GM21381 (cell line): ENCODE measurements around the gene UGT2A1.

Source experiments
- ATAC-seq: cut with Tn5 transposase; IDR thresholded peaks from one replicate; pipeline ENCODE4 v1.9.1; 2021; ENCODE audit warnings: mild to moderate bottlenecking, moderate library complexity; ENCODE audit not compliant: unreplicated experiment

The UGT2A1 gene

DNA sequence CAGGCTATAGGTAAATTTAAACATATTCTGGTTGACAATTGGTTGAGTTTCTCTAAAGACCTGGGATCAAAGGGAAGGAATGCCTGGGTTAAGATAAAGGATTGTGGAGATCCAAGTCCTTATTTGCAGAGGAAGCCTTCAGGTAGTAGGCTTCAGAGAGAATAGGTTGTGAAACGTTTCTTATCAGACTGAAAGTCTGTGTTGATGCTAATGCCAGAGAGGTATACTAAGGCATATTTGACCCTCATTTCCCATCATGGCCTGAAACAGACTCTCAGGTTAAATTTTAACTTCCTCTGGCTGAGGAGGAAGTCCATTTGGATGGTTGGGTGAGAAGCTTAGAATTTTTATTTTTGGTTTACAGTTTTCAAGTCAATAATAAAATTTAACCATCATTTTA is 61.7 kb downstream of the UGT2A1 start:
- ATAC-seq = no peak

DNA sequence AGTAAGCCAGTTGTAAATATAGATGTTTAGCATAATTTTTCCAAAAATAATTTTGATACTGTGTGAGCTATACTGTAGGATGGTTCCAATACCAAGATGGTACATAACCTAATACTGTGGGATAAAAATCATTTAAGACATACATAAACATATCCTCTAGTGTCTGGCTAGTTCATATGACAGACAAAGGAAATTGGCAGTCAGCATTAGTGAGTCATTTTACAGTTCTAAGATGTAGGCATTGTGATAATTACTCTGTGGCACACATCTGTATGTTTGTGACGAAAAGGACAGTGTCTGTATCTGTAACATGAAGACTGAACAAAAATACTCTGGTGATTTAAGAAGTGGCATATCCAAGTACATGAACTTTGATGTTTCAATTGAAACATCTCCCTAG is 63.2 kb downstream of the UGT2A1 start:
- ATAC-seq = no peak

DNA sequence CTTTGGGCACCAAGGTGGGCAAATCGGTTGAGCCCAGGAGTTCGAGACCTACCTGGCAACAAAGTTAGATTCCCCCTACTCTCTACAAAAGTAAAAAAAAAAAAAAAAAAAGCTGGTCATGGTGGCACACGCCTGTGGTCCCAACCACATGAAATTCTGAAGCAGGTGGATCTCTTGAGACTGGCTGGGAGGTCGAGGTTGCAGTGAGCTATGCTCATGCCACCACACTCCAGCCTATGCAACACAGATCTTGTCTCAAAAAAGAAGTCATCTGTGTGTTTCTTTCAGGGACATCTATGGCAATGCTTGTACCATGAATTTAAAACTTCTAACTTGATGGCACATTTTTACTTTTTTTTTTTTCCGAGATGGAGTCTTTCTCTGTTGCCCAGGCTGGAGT is 68.9 kb downstream of the UGT2A1 start:
- no peak for ATAC-seq

DNA sequence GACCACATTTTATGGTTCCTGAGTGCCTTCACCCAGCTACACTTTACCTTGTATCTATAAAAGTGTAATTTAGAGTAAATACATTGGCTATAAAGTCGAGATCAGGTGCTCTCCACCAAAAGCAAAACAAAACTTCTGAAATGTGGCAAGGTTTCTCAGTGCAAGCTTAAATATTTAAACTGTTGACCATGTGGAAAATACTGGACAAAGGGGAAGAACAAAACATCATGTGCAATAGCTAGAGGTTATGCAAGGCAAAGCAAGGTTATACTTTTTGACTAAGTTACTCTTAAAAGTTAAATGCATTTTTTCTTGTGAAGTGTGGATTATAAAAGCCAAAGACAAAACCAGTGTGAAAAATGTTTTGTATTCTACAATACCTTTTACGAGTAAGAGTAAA is 69.5 kb downstream of the UGT2A1 start:
- no peak for ATAC-seq

DNA sequence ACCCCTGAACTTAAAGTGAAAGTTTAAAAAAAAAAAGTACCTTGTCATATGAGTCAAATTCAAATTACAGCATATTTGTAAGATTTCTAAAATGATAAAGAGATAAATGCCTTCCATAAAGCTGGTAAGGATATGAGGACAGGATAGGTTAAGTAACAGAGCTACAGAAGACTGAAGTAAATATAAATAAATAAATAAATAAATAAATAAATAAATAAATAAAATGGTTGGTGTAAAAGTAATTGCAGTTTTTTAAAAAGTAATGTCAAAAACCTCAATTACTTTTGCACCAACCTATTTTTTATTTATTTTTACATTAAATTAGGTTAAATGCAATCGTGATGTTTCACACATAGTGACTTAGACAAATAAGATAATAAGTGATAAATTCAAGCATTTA is 75.8 kb downstream of the UGT2A1 start:
- no peak for ATAC-seq

DNA sequence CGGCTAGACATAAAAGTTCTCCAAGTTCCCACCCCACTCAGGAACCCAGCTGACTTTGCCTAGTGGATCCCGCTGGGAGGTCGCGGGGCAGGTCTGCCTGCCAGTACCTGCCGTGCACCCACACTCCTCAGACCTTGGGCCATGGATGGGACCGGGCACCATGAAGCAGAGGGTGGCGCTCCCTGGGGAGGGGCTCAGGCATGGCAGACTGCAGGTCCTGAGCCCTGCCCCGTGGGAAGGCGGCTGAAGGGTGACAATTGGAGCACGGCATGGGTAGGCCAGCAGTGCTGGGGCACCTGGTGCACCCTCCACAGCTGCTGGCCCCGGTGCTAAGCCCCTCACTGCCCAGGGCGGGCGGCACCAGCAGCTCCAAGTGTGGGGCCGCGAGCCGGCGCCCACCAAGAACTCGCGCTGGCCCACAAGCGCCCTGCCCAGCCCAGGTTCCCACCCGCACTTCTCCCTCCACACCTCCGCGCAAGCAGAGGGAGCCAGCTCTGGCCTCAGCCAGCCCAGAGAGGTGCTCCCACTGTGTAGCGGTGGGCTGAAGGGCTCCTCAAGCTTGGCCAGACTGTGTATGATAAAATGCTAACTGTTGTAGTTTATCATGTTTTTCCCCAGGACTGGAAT is 76.7 kb downstream of the UGT2A1 start:
- no peak for ATAC-seq

DNA sequence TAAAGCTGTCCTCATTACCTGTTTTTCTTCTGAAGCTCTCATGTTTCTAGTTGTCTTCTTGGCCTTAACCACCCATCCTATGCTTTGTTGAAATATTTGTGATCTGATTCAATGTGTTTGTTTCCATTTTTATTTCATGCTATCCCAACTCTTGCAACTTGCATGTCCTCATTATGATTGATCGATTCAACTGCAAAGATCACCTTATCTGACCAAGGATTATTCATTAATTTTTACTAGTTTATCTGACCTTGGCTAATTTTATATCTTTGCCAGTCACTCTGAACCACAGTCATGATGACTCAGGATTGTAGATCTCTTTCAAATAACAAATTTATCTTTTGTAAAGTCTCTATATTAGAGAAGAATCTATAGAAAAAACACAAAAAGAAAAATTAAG is 84.3 kb downstream of the UGT2A1 start:
- ATAC-seq = no peak

DNA sequence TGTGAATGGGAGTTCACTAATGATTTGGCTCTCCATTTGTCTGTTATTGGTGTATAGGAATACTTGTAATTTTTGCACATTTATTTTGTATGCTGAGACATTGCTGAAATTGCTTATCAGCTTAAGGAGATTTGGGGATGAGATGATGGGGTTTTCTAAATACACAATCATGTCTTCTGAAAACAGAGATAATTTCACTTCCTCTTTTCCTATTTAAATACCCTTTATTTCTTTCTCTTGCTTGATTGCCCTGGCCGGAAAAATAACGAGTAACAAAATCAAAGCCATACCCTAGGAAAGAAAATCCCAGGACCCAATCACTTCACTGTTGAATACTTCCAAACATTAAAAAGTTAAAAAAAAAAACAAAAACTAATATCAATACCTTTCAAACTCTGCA is 89.6 kb downstream of the UGT2A1 start:
- no peak for ATAC-seq

DNA sequence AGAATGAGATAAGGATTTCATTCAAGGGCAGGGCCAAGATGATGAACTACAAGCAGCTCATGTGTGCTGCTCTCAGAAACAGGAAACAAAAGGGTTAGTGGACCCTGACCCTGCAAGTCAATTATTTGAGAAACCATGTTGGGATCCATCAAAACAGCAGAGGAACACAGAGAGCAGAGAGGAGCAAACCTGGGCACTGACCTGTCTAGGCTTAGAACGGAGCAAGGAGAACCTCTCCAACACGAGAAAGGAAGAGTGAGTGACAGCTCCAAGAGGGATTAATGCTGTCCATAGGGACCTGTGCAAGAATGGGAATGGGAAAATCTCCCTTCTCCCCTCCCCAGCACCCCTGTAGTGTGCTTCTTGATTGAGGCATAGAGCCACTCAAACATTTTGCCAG is 103.4 kb downstream of the UGT2A1 start:
- ATAC-seq = no peak

DNA sequence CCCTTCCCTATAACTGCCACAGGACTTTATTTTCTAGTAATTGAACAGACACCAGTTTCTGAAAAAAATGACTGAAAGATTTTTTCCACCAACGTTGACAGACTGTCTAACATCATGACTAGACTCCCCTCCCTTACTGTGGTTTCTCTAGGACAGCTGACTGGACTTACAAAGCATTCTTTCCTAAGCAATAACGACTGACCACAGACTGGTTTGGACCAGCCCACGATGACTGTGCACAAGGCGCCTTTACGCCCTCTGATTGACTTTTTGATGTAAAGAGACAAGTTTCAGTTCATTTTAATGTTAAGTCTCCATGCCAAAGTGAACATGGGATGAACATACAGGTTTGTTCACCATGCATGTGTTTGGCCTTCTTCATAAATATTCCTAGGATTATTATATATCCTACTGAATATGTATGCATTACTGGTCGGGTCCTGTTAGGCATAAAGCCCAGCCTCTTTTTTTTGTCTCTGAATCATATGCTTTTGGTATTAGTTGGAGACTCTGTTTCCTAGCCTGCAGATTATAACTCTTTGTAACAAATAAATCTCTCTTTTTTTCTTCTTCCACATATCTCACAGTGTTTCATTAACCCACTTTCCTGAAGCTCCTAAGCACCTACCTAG is 106.8 kb downstream of the UGT2A1 start:
- no peak for ATAC-seq
